Ovary (tissue), 3 donors: ENCODE measurements around the gene USP2.

Experiments
- CTCF ChIP-seq, 3 donors: fragments of 450-650 bp in 2 of 3; fragments of 200-600 bp in 1 of 3; IDR thresholded peaks; one replicate each; pipeline versions ENCODE4 v1.5.1 to v1.8.0; 2016 to 2022; ENCODE audit warnings: antibody characterized with exemption in 3 of 3, mild to moderate bottlenecking in 1 of 3
- POLR2A ChIP-seq: fragments of 450-650 bp; IDR thresholded peaks from one replicate; pipeline ENCODE4 v1.6.1; 2017; ENCODE audit warnings: antibody characterized with exemption, mild to moderate bottlenecking, moderate library complexity
- donor health status: DM: no; HTN: no; CAD: no.

DNA sequence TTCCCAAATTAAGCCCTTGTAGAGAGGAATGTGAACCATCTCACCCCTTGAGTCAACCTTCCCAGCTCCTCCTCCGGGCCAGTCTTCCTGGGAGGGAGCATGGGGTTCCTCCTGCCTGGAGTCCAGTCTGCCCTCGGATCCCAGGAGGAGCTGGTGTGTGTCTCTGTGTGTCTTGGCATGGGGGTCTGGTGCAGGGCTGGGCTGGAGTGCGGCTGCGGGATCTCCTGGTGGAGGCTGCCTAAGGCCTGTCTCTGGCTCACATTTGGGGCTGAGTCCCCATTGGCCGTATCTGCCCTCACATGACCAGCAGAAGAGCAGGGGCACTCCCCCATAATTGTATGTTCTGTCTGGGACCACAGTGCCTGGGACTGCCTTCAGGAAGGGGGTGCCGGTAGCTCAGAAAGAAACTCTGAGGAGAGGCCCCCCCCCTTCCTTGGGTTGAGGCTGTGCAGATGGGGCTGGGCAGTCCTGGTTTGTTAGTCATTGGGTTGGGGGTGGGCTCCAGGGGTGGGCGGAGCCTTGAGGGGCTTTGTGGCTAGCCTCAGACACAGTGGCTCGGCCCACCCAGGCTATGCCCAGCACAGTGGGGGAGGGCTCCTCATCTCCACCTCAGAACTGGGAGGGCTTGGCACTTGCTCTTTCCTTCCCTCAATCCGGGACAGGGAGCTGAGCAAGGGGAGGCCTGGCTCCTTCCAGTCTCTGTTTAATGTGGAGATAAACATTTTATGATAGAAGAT is 43.7 kb downstream of the USP2 start:
- TF ChIP-seq POLR2A (no peak), CTCF (IDR thresholded peaks at IDR 0.05) (no peak)
